AG09309 (cell line): ENCODE data around the gene LRFN2.

Source experiments
- DNase-seq: peaks from one replicate; pipeline ENCODE4 v3.0.0-alpha.2; 2010; ENCODE audit warnings: low read depth
- H3K4me3 ChIP-seq: 2 replicates; pipeline ENCODE4 v1.5.1; 2011; ENCODE audit warnings: mild to moderate bottlenecking, low read depth, low read length, moderate library complexity; ENCODE audit not compliant: control insufficient read depth
- TF ChIP-seq, protein P1 (sequence below): IDR thresholded peaks from 2 replicates; pipeline ENCODE4 v1.5.1; 2011; ENCODE audit warnings: mild to moderate bottlenecking, low read depth, low read length, inconsistent platforms; ENCODE audit not compliant: insufficient read depth, control insufficient read depth; ENCODE audit errors: missing control alignments

LRFN2 gene

DNA sequence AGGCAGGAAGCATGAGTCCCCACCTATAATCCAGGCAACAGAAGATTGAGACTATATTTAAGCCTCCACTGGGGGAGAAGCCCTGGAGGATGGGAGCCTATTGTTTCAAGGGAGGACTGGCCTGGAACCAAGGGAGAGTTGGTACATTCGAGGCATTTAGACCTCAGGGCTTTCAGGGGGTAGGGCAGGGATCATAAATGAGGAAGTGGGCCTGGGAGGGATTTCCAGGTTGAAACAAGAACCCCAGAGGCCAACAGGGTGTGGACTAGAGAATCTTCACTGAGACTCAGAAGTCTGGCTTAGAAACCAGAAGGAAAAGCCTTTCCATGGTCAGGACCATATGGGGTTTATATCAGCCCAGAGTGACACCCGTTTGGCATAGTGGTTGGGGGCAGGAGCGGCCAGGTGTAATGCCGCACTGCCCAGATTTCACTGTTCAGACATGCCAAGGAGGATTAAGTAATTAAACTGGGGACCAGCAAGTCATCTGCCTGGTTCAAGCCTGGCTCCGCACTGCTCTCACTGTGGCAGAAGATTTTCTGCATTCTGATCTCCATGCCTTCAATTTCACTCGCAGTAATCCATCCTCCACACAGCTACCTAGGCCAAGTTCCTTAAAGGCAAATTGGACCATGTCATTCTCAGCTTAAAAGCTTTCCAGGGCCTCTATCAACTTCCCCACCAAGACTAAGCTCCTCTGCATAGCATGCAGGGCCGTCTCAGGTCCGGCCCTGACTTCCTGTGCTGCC is 17.8 kb downstream of the LRFN2 start:
- no peak overlapping the region for H3K4me3 ChIP-seq
- TF ChIP-seq, protein P1, sequence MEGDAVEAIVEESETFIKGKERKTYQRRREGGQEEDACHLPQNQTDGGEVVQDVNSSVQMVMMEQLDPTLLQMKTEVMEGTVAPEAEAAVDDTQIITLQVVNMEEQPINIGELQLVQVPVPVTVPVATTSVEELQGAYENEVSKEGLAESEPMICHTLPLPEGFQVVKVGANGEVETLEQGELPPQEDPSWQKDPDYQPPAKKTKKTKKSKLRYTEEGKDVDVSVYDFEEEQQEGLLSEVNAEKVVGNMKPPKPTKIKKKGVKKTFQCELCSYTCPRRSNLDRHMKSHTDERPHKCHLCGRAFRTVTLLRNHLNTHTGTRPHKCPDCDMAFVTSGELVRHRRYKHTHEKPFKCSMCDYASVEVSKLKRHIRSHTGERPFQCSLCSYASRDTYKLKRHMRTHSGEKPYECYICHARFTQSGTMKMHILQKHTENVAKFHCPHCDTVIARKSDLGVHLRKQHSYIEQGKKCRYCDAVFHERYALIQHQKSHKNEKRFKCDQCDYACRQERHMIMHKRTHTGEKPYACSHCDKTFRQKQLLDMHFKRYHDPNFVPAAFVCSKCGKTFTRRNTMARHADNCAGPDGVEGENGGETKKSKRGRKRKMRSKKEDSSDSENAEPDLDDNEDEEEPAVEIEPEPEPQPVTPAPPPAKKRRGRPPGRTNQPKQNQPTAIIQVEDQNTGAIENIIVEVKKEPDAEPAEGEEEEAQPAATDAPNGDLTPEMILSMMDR, result no peak
- DNase-seq, result no peak

DNA sequence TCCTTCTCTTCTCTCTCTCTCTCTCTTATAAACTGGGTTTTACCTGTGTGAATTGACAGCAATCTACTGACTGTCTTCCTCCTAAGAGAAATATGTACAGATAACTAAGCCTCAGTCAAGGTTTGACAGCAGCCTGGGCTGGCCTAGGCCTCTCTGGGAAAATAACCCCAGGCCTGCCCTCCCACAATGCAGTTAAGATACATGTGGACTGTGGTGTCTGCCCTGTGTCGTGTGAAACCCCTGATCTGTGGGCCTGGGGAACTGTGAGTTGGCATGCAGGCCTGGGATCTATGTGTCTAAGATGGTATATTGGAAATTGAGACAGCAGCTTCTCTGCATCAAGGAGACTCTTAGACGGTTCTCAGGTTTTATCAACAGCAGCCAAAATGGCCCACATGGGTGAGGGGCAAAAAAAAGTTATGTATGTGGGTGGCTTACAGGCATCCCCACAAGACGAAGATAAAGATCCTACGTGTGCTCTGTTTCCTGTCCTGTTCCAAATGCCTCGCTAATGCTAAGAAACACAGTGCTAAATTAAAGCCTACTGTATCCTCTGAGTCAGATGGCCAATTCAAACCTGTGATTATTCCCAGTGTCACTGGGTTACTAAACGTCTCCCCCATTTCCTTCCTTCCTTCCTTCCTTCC is 19.0 kb downstream of the LRFN2 start:
- TF ChIP-seq, protein P1, result no peak

DNA sequence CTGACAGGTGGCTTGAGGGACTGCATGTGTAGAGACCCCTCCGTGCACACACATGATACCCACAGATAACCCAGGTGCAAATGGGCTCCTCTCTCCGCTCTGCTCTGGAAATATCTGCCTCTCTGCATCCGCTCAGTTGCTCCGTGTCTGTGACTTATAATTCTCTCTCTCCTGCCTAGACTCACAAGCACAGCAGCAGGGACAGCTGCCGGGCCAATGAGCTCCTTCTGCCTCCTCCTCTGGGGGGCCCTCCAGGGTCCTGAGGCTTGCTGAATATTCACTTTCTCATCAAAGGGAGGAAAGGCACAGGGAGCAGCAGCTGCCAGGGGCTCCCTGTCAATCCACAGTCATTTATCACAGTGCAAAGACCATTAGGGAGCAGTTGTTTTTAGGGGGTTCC is 24.1 kb downstream of the LRFN2 start:
- TF ChIP-seq, protein P1, result no peak
- no peak overlapping the region for H3K4me3 ChIP-seq
- no peak for DNase-seq

More for the DNA sequence above, 19.0 kb downstream of the LRFN2 start:
- H3K4me3 ChIP-seq, result no peak overlapping the region
- DNase-seq, result no peak

GRCh38 chr6:40559056-40559455 is 28.1 kb downstream of the LRFN2 start:
- H3K4me3 ChIP-seq, result no peak overlapping the region
- DNase-seq, result no peak
- TF ChIP-seq, protein P1, result no peak

GRCh38 chr6:40558102-40558501 is 29.1 kb downstream of the LRFN2 start:
- H3K4me3 ChIP-seq, result no peak overlapping the region
- TF ChIP-seq, protein P1, result no peak
- no peak for DNase-seq

DNA sequence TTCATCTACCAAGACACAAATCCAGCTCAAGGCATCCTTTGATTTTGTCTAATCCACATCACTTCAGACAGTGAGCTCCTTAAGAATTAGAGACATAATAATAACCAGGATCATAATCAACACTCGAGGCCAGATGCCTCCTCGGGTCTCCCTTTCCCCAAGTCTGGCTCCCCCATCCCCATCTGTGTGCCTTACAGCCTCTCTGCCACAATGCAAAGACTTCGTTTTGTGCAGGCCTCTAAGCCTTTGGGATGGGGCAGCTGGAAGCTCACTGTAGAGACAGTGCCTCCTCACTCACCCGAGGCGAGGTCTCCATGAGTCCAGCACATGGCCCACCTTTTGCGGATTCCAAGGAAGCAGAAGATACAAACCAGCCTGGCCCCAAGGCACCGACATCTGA is 30.3 kb downstream of the LRFN2 start:
- no peak overlapping the region for H3K4me3 ChIP-seq
- TF ChIP-seq, protein P1, result no peak
- no peak for DNase-seq
